LNCAP (cell line): ENCODE measurements around the gene CASZ1.

Experiments
- CTCF ChIP-seq: fragments of 450-650 bp; IDR thresholded peaks from 2 replicates; pipeline ENCODE4 v1.5.1; 2017; ENCODE audit warnings: mild to moderate bottlenecking

CASZ1 gene

GRCh38 chr1:10705953-10706352 is 90.5 kb downstream of the CASZ1 start:
- no peak for TF ChIP-seq CTCF

DNA sequence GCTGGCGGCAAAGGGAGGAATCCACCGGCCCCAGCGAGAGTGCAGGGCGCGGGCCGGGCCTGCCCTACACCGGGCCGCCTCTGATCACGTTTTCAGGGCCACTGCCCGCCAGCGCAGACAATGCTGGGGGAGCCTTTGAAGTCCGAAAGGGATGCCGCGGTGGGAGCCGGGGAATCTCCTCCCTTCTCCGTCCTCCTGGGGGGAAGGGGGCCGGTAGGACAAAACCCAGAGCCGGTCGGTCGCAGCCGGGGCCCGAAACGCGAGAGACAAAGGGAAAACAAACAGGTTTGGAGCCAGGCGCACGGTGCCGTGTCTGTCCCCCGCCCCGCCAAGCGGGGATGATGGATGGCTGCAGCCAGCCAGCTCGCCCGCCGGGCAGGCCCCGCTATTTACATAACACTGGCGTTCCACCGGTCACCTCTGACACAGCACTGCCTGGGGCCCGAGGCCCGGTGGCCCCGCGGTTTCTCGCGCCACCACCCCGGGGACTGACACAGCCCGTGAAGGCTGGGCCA is 92.0 kb downstream of the CASZ1 start:
- no peak for TF ChIP-seq CTCF

GRCh38 chr1:10703702-10704101 is 92.7 kb downstream of the CASZ1 start:
- no peak for TF ChIP-seq CTCF

- TF ChIP-seq CTCF = no peak
Observed at GRCh38 chr1:10701145-10701544, 95.3 kb downstream of the CASZ1 start.

DNA sequence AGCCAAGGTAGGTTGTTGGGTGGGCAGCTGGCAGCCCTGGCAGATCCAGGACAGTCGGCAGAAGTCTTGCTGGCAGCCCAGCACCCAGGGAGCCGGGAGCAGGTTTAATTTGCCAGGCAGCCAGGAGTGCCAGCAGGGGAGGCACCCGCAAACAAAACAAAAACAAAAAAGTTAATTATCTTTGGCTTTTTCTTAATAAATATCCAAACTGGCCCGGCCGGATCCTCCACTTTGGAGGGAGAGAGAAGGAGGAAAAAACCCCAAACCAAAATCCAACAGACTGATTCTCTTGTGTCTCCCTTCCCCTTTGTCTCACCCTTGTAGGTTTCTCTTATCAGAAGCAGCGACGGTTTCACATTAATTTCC is 97.0 kb downstream of the CASZ1 start:
- TF ChIP-seq CTCF = no peak

DNA sequence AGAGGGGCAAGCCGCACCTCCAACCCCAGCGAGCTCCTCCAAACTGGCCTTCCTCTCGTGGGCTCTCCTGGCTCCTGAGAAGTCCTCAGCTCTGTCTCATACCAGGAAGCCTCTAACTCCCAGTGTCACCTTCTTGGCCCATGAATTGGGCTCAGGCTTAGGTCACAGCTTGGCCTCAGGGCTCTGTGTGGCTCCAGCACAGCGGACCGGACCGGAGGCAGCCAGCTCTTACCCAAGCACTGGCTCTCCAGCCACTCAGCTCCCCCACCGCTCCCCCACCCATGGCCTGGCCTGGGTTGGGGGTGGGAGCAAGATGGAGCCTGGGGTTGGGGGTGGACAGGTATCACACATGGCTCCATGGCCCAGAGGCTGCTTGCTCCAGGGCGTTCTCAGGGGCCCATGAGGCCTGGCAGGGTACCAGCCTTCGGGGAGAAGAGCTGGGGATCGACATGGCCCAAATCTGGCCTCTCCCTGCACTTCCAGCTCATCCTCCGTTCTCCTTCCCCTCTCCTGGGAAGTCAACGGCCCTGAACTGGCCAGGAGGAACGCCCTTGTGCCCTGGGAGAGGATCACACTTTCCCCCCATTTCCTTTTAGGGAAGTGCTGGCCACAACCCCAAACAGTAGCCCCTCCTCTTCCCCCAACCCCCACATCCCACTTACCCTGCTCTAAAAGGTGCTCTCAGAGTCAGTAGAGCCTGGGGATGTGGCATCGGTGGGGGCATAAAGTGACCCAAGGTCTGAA is 97.5 kb downstream of the CASZ1 start:
- no peak for TF ChIP-seq CTCF

DNA sequence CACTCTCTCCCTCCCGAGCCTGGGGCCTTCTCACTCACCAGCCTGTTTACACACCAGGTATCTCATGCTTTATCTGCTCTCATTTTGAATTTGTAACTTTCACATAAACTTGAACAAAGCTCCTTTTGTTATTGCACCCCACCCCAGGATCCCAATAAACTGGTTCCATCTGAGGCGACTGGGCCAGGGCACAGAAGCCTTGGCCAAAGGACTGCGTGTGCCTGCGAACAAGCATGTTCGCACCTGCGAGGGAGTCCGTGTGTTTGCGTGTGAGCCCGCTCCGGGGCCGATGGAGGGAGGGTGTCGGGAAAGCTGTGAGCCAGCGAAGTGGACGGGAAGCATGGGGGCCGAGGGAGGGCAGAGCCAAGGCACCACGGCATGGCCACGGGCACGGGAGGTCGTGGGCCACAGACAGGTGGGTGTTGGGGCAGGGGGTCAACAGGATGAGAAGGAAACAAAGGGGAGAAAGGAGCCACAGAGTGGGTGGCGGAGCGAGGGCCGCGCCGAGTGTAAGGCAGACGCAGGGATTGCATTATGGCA is 98.8 kb downstream of the CASZ1 start:
- TF ChIP-seq CTCF = no peak
